ENCODE results near the gene GLDN. TPM values are rescaled to one million over a fixed set of nuclear protein-coding genes. Genes with fewer than 3 reads are reported as not detected.

The GLDN gene
- polyA plus RNA-seq, 1 donor from 2014 or later, result not detected

DNA sequence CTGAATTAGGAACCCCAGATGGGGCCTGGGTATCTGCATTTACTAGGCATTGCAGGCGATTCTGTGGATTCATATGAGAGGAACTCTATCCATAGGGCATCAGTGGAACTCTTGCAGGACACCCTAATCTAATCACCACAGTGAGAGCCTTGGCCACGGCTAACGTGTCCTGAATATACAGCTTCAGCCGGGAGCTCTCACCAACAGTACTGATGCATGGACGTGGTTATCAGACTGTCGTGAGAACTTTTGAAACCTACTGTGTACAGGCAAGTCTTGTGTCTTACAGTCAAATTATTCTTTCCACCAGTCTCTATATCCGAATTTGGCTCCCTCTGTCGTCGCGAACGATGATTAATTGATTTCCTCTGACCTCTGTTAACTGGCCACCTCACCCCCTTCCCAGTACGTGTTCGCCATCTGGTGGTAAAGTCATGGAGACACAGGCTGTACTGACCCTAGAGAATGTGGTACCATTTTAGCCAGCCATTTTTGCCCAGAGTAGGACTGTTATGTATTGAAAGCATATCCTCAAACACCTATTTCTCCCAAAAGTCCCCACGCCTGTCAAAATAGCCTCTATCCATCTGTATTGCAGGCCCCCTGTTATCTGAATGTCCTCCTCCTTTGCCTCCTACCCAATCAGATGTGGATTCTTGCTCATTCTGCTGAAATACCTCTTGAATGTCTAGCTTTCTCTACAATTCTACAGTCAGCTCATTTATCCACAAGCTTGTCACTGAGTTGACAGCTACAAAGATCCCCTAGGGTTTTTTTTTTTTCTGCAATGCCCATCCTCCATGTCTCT lies 39.7 kb downstream of the GLDN start:
- H3K9me3 Mint-ChIP-seq, result no peaks in the 10 kb centered on the region
- peak overlapping the region in 1 of 4 donors; percentile 19 for H3K4me3 Mint-ChIP-seq
- peaks cover 0 to 5% (median 2%) of the 10 kb centered on the region in 3 donors for H3K4me1 Mint-ChIP-seq
- no peaks in the 10 kb centered on the region for H3K36me3 Mint-ChIP-seq
- no peak overlapping the region for H3K27ac Mint-ChIP-seq
- peaks cover 11% of the 10 kb centered on the region for H3K27me3 Mint-ChIP-seq

GRCh38 chr15:51382787-51383186 lies 41.3 kb downstream of the GLDN start:
- H3K27me3 Mint-ChIP-seq, result peaks cover 11% of the 10 kb centered on the region
- no peaks in the 10 kb centered on the region for H3K9me3 Mint-ChIP-seq
- H3K36me3 Mint-ChIP-seq, result no peaks in the 10 kb centered on the region
- no peak overlapping the region for H3K4me3 Mint-ChIP-seq
- H3K4me1 Mint-ChIP-seq, result peaks cover 0 to 5% (median 2%) of the 10 kb centered on the region in 3 donors
- H3K27ac Mint-ChIP-seq, result no peak overlapping the region

- Mint-ChIP-seq H3K4me1 (peaks cover 0 to 5% (median 2%) of the 10 kb centered on the region in 3 donors), H3K27me3 (peaks cover 10% of the 10 kb centered on the region), H3K9me3 (no peaks in the 10 kb centered on the region), H3K4me3 (no peak overlapping the region), H3K36me3 (no peaks in the 10 kb centered on the region), H3K27ac (no peak overlapping the region)
These were observed 44.6 kb downstream of the GLDN start for GRCh38 chr15:51386029-51386428.

GRCh38 chr15:51386486-51386885 lies 45.0 kb downstream of the GLDN start:
- Mint-ChIP-seq H3K9me3 (no peaks in the 10 kb centered on the region), H3K27ac (no peak overlapping the region), H3K4me1 (peaks cover 0 to 2% (median 0%) of the 10 kb centered on the region in 3 donors), H3K4me3 (no peak overlapping the region), H3K36me3 (no peaks in the 10 kb centered on the region), H3K27me3 (peaks cover 10% of the 10 kb centered on the region)

GRCh38 chr15:51386960-51387698 lies 45.7 kb downstream of the GLDN start:
- H3K9me3 Mint-ChIP-seq, result no peaks in the 10 kb centered on the region
- H3K27me3 Mint-ChIP-seq, result peaks cover 6% of the 10 kb centered on the region
- H3K4me3 Mint-ChIP-seq, result no peak overlapping the region
- H3K4me1 Mint-ChIP-seq, result peaks cover 0 to 2% (median 0%) of the 10 kb centered on the region in 3 donors
- H3K36me3 Mint-ChIP-seq, result no peaks in the 10 kb centered on the region
- H3K27ac Mint-ChIP-seq, result no peak overlapping the region

DNA sequence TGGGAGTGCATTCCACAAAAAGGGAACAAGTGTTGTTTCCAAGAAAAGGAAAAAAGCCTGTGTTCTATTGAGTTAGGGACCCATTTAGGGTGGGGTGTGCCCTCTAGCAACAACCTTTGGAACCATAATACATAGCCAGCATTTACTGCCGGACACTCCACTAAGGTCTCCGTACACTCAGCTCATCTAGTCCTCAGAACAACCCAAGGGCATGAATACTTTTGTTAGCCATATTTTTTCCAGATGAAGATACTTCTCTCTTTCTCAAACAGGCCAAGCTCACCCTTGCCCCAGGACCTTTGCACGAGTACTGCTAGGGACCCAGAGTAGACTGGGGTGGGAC lies 46.2 kb downstream of the GLDN start:
- H3K9me3 Mint-ChIP-seq, result no peaks in the 10 kb centered on the region
- no peak overlapping the region for H3K27ac Mint-ChIP-seq
- H3K4me3 Mint-ChIP-seq, result no peak overlapping the region
- no peaks in the 10 kb centered on the region for H3K36me3 Mint-ChIP-seq
- H3K27me3 Mint-ChIP-seq, result peaks cover 6% of the 10 kb centered on the region
- peaks cover 0 to 2% (median 0%) of the 10 kb centered on the region in 3 donors for H3K4me1 Mint-ChIP-seq

DNA sequence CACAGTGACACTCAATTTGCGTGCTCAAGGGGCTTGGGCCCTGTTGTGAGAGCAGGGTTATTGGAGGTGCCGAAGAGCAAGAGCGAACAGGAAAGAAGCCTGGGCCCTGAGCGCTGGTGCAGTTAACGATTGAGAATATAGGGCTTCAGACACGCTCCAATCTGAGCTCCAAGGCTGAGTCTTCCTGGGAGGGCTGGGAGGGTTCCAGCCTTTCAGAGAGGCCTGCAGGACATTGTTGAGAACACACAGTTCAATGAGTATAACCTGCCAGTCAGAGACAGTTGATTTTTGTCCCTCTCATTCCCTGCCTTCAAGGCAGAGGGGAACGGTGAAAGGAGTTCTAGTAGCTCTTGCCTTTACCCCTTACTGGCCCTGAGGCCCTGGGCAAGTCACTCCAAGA lies 47.3 kb downstream of the GLDN start:
- H3K36me3 Mint-ChIP-seq, result no peaks in the 10 kb centered on the region

GRCh38 chr15:51390241-51390965 lies 48.9 kb downstream of the GLDN start:
- Mint-ChIP-seq H3K27ac (no peak overlapping the region), H3K4me1 (peaks cover 0 to 2% (median 0%) of the 10 kb centered on the region in 3 donors), H3K9me3 (no peaks in the 10 kb centered on the region), H3K4me3 (no peak overlapping the region), H3K27me3 (no peaks in the 10 kb centered on the region), H3K36me3 (no peaks in the 10 kb centered on the region)

More for the DNA sequence above, 47.3 kb downstream of the GLDN start:
- Mint-ChIP-seq H3K27me3 (peaks cover 3% of the 10 kb centered on the region), H3K4me3 (no peak overlapping the region), H3K27ac (no peak overlapping the region), H3K9me3 (no peaks in the 10 kb centered on the region), H3K4me1 (peaks cover 0 to 2% (median 0%) of the 10 kb centered on the region in 3 donors)

DNA sequence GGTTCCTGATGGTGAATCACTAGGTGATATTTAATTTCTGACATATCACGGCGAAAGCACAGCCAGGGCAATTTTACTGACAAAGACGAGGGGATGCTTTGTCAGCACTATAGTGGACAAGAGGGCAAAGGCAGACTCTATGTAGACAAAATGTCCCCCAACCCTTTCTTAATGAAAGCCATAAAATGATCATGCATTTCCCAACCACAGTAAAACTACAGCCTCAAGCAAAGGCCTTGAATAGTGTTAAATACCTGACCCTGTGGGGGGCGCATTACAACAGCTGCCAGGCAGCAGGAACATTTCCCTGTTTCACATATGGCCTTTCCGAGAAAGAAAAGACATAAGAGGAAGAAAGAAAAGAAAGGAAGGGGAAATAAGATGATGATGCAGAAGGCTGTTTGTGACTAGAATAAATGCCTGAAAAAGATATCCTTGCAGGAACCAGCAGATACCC lies 49.5 kb downstream of the GLDN start:
- H3K9me3 Mint-ChIP-seq, result no peaks in the 10 kb centered on the region
- no peak overlapping the region for H3K4me3 Mint-ChIP-seq
- H3K27me3 Mint-ChIP-seq, result no peaks in the 10 kb centered on the region
- no peak overlapping the region for H3K27ac Mint-ChIP-seq
- H3K4me1 Mint-ChIP-seq, result no peaks in the 10 kb centered on the region
- H3K36me3 Mint-ChIP-seq, result no peaks in the 10 kb centered on the region

DNA sequence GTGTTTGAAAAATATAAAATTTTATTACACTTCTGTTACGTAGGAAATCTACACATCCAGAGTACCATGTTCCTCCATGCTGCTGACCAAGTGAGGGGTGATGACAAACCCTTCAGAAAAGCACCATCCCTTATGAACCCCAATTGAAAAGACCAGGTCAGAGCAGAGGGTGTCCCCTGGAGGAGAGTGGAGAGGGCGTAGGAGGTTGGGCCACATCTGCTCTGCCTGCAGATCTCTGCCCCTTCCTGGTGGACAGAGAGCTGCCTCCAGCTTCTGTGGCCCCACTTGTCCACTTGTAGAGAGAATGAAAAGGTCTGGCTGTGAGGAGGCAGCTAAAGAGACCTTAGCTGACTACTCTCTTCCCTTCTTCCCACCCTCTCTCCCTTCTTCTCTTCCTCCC lies 55.5 kb downstream of the GLDN start:
- H3K4me3 Mint-ChIP-seq, result no peak overlapping the region
- H3K27ac Mint-ChIP-seq, result no peak overlapping the region
- no peaks in the 10 kb centered on the region for H3K4me1 Mint-ChIP-seq
- no peaks in the 10 kb centered on the region for H3K9me3 Mint-ChIP-seq
- H3K27me3 Mint-ChIP-seq, result no peaks in the 10 kb centered on the region
- H3K36me3 Mint-ChIP-seq, result peaks cover 1% of the 10 kb centered on the region

DNA sequence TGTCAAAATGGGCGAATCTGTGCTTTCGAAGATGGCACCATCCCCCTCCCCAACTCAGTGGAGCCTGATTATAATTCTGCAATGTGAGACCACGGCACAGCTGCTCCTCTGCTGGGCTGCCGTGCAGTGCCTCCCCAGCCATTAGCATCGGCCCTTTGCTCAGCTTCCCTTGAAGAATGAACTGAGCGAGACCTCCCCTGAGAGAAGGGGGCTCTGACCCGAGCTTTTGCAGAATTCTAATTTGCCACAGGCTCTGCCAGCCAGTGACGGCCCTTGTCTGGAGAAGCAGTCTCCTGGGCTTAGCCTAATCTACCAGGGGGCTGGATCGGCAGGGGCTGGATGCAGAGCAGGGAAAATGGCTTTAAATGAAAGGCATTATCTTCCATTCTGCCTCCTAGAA lies 57.2 kb downstream of the GLDN start:
- H3K4me3 Mint-ChIP-seq, result no peak overlapping the region
- no peaks in the 10 kb centered on the region for H3K9me3 Mint-ChIP-seq
- peaks cover 1% of the 10 kb centered on the region for H3K36me3 Mint-ChIP-seq
- peaks cover 4% of the 10 kb centered on the region for H3K27me3 Mint-ChIP-seq
- H3K27ac Mint-ChIP-seq, result no peak overlapping the region
- peaks cover 0 to 4% (median 2%) of the 10 kb centered on the region in 3 donors for H3K4me1 Mint-ChIP-seq

GRCh38 chr15:51401051-51401780 lies 59.8 kb downstream of the GLDN start:
- Mint-ChIP-seq H3K27me3 (peaks cover 6% of the 10 kb centered on the region), H3K27ac (no peak overlapping the region), H3K4me3 (no peak overlapping the region)

DNA sequence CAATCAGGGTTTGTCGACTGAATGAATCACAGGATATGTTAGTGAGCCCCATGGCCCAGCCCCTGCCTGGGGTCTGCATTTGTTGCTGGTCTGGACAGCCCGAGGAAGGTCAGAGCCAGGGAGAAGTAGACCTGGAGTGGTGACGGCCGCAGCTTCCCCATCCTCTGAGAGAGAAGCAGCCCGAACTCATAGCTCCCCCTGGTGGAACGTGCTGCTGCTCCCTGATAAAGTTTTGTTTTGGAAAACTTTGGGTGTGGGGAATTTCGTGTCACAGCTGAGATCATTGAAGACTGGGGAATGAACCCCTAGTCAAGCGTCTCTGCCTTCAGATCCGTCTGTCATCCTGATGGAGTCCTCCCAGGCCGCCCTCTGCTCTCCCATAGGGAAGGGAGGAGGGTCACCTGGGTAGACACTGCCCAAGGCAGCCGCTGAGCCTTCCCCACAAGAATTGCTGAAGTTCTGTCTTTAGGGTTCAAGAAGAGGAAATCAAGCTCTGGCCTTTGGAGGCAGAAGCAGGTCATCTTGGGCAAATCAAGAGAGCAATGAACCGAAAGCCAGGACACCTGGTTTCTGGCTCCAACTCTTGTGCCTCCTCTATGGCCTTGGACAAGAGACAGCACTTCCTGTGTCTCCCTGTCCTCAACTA lies 60.5 kb downstream of the GLDN start:
- Mint-ChIP-seq H3K4me3 (peak overlapping the region in 1 of 4 donors; percentile 10), H3K9me3 (no peaks in the 10 kb centered on the region), H3K36me3 (peaks cover 1% of the 10 kb centered on the region), H3K4me1 (peaks cover 0 to 4% (median 2%) of the 10 kb centered on the region in 3 donors), H3K27me3 (peaks cover 6% of the 10 kb centered on the region), H3K27ac (peak overlapping the region in 1 of 3 donors; percentile 17)

More at GRCh38 chr15:51401051-51401780, 59.8 kb downstream of the GLDN start:
- no peaks in the 10 kb centered on the region for H3K9me3 Mint-ChIP-seq
- peaks cover 0 to 4% (median 2%) of the 10 kb centered on the region in 3 donors for H3K4me1 Mint-ChIP-seq
- peaks cover 1% of the 10 kb centered on the region for H3K36me3 Mint-ChIP-seq

All from IgD-negative memory B cell (primary cell).